ENCODE data around the gene KCNQ5. TPM values are rescaled to one million over a fixed set of nuclear protein-coding genes. Genes with fewer than 3 reads are reported as not detected.

KCNQ5 gene
- total RNA-seq, 1 experiment from 2014 or later: not detected

- no peak overlapping the region for H3K9ac ChIP-seq (ENCODE audit: low read length)
- TF ChIP-seq REST (IDR thresholded peaks at IDR 0.05; ENCODE audit: low read depth): no peak
- no peak for TF ChIP-seq TCF7L2 (IDR thresholded peaks at IDR 0.05; ENCODE audit: borderline replicate concordance, extremely low read depth, insufficient read depth, insufficient read length)
- no peak for TF ChIP-seq JUND (IDR thresholded peaks at IDR 0.05)
- TF ChIP-seq SIN3A (IDR thresholded peaks at IDR 0.05; ENCODE audit: low read depth): no peak
- no peak for TF ChIP-seq EZH2 (IDR thresholded peaks at IDR 0.05)
- no peak for TF ChIP-seq FOSL1 (IDR thresholded peaks at IDR 0.05; ENCODE audit: low read depth)
- no peak for TF ChIP-seq ZBTB33 (IDR thresholded peaks at IDR 0.05; ENCODE audit: extremely low read depth, insufficient replicate concordance, low read length)
- no peak for TF ChIP-seq YY1 (IDR thresholded peaks at IDR 0.05; ENCODE audit: extremely low read depth, insufficient replicate concordance, low read depth, low read length)
- no peak for TF ChIP-seq EGR1 (IDR thresholded peaks at IDR 0.05; ENCODE audit: low read depth)
- TF ChIP-seq, protein P1, sequence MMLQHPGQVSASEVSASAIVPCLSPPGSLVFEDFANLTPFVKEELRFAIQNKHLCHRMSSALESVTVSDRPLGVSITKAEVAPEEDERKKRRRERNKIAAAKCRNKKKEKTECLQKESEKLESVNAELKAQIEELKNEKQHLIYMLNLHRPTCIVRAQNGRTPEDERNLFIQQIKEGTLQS (IDR thresholded peaks at IDR 0.05): no peak
- TF ChIP-seq RAD21 (IDR thresholded peaks at IDR 0.05; ENCODE audit: low read depth): no peak
- no peak for TF ChIP-seq CBX3 (IDR thresholded peaks at IDR 0.05; ENCODE audit: low read depth)
- no peak for TF ChIP-seq ZFX (IDR thresholded peaks at IDR 0.05)
- TF ChIP-seq POLR2AphosphoS5 (IDR thresholded peaks at IDR 0.05; ENCODE audit: low read depth, low read length): no peak
- no peak for TF ChIP-seq EZH2phosphoT487 (IDR thresholded peaks at IDR 0.05; ENCODE audit: borderline replicate concordance)
- no peak for TF ChIP-seq ZNF274 (IDR thresholded peaks at IDR 0.05; ENCODE audit: low read depth, low read length)
- TF ChIP-seq, protein P2, sequence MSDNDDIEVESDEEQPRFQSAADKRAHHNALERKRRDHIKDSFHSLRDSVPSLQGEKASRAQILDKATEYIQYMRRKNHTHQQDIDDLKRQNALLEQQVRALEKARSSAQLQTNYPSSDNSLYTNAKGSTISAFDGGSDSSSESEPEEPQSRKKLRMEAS (IDR thresholded peaks at IDR 0.05): no peak
- TF ChIP-seq SRF (IDR thresholded peaks at IDR 0.05; ENCODE audit: low read depth): no peak
- no peak for TF ChIP-seq POLR2A (IDR thresholded peaks at IDR 0.05; ENCODE audit: borderline replicate concordance, extremely low read depth, insufficient read depth, insufficient read length)
- TF ChIP-seq CTCF (IDR thresholded peaks at IDR 0.05 in 2 of 3, conservative IDR thresholded peaks at IDR 0.05 in 1 of 3; ENCODE audit: borderline replicate concordance in 1 of 3, insufficient read depth in 1 of 3, low read depth in 2 of 3, low read length in 2 of 3): no peak
- BruUV-seq (replicated peaks): no TSS peak
- no peak overlapping the region for H3K4me3 ChIP-seq (replicated peaks in 1 of 2; ENCODE audit: low read depth in 1 of 2, low read length in 2 of 2)
- ATAC-seq: no peak
- H3K36me3 ChIP-seq (ENCODE audit: control insufficient read depth in 1 of 2, insufficient read depth in 2 of 2, low read length in 2 of 2): no peaks in the 10 kb centered on the region
- H3K79me2 ChIP-seq (ENCODE audit: insufficient read depth, low read length): no peaks in the 10 kb centered on the region
- intact Hi-C loops (cut with micrococcal nuclease): no loop called here
- H3K4me1 ChIP-seq (ENCODE audit: control insufficient read depth in 1 of 2, insufficient read depth in 2 of 2, low read length in 2 of 2): no peaks in the 10 kb centered on the region
- ChIA-PET POLR2A (no interaction called here), CTCF (no interaction called here), RAD21 (ENCODE audit: low non-redundant PET in 1 of 2, low total read pairs in 2 of 2, uncharacterized antibody in 2 of 2, unreplicated experiment in 2 of 2) (no interaction called here)
- H2AFZ ChIP-seq (ENCODE audit: low read depth, low read length, poor library complexity, severe bottlenecking): no peak overlapping the region
- peaks cover 7% of the 10 kb centered on the region for H3K27me3 ChIP-seq (ENCODE audit: insufficient read depth, low read length)
- H3K4me2 ChIP-seq (ENCODE audit: low read length): no peak overlapping the region
- DNase-seq (ENCODE audit: low read depth, low spot score): no peak
- H3K9me3 ChIP-seq (ENCODE audit: control insufficient read depth in 1 of 2, insufficient read depth in 1 of 2, low read depth in 1 of 2, low read length in 2 of 2): no peaks in the 10 kb centered on the region
- H3K27ac ChIP-seq (ENCODE audit: low read depth, low read length): no peak overlapping the region
- no peaks in the 10 kb centered on the region for H4K20me1 ChIP-seq (ENCODE audit: insufficient read depth)
- H3K9me2 ChIP-seq (ENCODE audit: insufficient read depth): no peaks in the 10 kb centered on the region
Measured at GRCh38 chr6:72699159-72699558, 77.3 kb downstream of the KCNQ5 start.

All from HCT116 (cell line).